ENCODE data around the gene SLC6A4.

Gene SLC6A4

DNA sequence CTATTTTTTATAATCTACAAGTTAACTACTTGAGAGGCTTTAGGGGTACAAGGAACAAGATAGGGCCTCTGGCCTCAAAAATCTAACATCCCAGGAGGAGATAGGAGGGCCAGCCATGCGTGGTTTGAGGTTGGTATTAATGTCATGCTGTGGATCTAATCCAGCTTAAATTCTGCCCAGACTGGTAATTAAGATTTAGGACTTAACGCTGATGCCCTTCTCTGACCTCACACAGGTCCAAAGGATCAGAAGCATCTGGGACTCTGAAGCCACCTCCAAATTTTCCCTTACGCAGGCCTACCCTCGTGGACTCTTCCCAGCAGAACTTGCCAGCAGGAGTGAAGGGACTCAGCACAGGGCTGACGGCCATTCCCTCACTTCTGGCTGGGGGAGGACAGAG lies 15.1 kb downstream of the SLC6A4 start:
- TF ChIP-seq, protein P1, sequence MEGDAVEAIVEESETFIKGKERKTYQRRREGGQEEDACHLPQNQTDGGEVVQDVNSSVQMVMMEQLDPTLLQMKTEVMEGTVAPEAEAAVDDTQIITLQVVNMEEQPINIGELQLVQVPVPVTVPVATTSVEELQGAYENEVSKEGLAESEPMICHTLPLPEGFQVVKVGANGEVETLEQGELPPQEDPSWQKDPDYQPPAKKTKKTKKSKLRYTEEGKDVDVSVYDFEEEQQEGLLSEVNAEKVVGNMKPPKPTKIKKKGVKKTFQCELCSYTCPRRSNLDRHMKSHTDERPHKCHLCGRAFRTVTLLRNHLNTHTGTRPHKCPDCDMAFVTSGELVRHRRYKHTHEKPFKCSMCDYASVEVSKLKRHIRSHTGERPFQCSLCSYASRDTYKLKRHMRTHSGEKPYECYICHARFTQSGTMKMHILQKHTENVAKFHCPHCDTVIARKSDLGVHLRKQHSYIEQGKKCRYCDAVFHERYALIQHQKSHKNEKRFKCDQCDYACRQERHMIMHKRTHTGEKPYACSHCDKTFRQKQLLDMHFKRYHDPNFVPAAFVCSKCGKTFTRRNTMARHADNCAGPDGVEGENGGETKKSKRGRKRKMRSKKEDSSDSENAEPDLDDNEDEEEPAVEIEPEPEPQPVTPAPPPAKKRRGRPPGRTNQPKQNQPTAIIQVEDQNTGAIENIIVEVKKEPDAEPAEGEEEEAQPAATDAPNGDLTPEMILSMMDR (IDR thresholded peaks at IDR 0.05; ENCODE audit: low read depth, low read length), result no peak
- no peak for TF ChIP-seq POLR2A (IDR thresholded peaks at IDR 0.05; ENCODE audit: extremely low read depth, insufficient read length)
- H3K4me3 ChIP-seq (ENCODE audit: low read depth, low read length), result no peak overlapping the region
- DNase-seq (ENCODE audit: low read depth), result no peak

DNA sequence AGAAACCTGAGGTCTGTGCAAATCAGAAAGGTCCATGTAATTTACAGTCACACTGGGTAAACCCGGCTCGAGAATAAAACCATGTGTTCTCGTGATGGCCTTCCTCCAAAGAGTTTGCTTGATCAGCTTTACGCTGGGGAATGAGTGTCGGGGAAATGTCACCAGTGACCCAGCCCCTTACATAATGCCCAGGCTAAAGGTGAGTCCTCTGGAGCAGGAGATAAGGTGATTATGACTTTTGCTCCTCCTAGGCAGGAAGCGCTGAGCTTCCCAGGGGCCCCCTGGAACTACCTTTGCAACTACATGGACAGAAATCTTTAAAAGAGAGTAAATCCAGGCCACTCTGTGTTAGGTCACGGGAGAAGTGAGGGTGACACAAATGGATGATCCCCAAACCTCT lies 15.7 kb downstream of the SLC6A4 start:
- TF ChIP-seq, protein P1 (IDR thresholded peaks at IDR 0.05; ENCODE audit: low read depth, low read length), result no peak
- TF ChIP-seq POLR2A (IDR thresholded peaks at IDR 0.05; ENCODE audit: extremely low read depth, insufficient read length) (no peak), MYC (IDR thresholded peaks at IDR 0.05; ENCODE audit: low read depth, low read length) (no peak)
- TF ChIP-seq, protein P2, sequence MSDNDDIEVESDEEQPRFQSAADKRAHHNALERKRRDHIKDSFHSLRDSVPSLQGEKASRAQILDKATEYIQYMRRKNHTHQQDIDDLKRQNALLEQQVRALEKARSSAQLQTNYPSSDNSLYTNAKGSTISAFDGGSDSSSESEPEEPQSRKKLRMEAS (IDR thresholded peaks at IDR 0.05; ENCODE audit: low read depth, low read length), result no peak
- no peak for DNase-seq (ENCODE audit: low read depth)
- no peak overlapping the region for H3K4me3 ChIP-seq (ENCODE audit: low read depth, low read length)

GRCh38 chr17:30219315-30219714 lies 16.2 kb downstream of the SLC6A4 start:
- DNase-seq (ENCODE audit: low read depth), result no peak
- TF ChIP-seq POLR2A (IDR thresholded peaks at IDR 0.05; ENCODE audit: extremely low read depth, insufficient read length), result no peak
- TF ChIP-seq, protein P1 (IDR thresholded peaks at IDR 0.05; ENCODE audit: low read depth, low read length), result no peak
- TF ChIP-seq, protein P2 (IDR thresholded peaks at IDR 0.05; ENCODE audit: low read depth, low read length), result no peak
- TF ChIP-seq MYC (IDR thresholded peaks at IDR 0.05; ENCODE audit: low read depth, low read length), result no peak
- no peak overlapping the region for H3K4me3 ChIP-seq (ENCODE audit: low read depth, low read length)

DNA sequence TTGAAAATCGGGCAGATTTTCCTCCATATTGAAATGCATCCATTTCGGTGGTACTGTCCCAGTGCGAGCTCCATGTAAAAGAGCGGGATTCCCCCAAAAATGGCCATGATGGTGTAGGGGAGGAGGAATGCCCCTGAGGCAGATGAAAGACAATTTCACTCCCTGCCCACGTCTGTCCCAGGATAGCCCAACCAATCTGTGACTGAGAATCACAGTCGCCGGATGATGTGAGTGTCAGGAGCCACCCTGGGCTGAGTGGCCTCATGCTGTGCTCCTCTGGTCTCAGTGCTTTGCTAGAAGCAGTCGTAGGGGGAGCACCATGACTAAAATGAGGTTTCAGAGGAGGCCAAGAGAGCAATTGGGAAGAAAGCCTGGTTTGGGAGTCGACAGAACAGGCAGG lies 16.7 kb downstream of the SLC6A4 start:
- no peak overlapping the region for H3K4me3 ChIP-seq (ENCODE audit: low read depth, low read length)
- TF ChIP-seq, protein P2 (IDR thresholded peaks at IDR 0.05; ENCODE audit: low read depth, low read length), result no peak
- TF ChIP-seq MYC (IDR thresholded peaks at IDR 0.05; ENCODE audit: low read depth, low read length), result no peak
- TF ChIP-seq, protein P1 (IDR thresholded peaks at IDR 0.05; ENCODE audit: low read depth, low read length), result no peak
- TF ChIP-seq POLR2A (IDR thresholded peaks at IDR 0.05; ENCODE audit: extremely low read depth, insufficient read length), result no peak
- DNase-seq (ENCODE audit: low read depth), result no peak

- TF ChIP-seq, protein P2 (IDR thresholded peaks at IDR 0.05; ENCODE audit: low read depth, low read length), result no peak
- TF ChIP-seq, protein P1 (IDR thresholded peaks at IDR 0.05; ENCODE audit: low read depth, low read length), result no peak
- TF ChIP-seq MYC (IDR thresholded peaks at IDR 0.05; ENCODE audit: low read depth, low read length), result no peak
- TF ChIP-seq POLR2A (IDR thresholded peaks at IDR 0.05; ENCODE audit: extremely low read depth, insufficient read length), result no peak
- no peak for DNase-seq (ENCODE audit: low read depth)
- no peak overlapping the region for H3K4me3 ChIP-seq (ENCODE audit: low read depth, low read length)
These were observed 17.7 kb downstream of the SLC6A4 start for GRCh38 chr17:30217746-30218245.

- H3K4me3 ChIP-seq (ENCODE audit: low read depth, low read length), result no peak overlapping the region
These were observed 18.4 kb downstream of the SLC6A4 start for GRCh38 chr17:30217054-30217453.

More at GRCh38 chr17:30217054-30217453, 18.4 kb downstream of the SLC6A4 start:
- TF ChIP-seq POLR2A (IDR thresholded peaks at IDR 0.05; ENCODE audit: extremely low read depth, insufficient read length), result no peak
- no peak for TF ChIP-seq MYC (IDR thresholded peaks at IDR 0.05; ENCODE audit: low read depth, low read length)
- TF ChIP-seq, protein P2 (IDR thresholded peaks at IDR 0.05; ENCODE audit: low read depth, low read length), result no peak
- TF ChIP-seq, protein P1 (IDR thresholded peaks at IDR 0.05; ENCODE audit: low read depth, low read length), result no peak
- DNase-seq (ENCODE audit: low read depth), result no peak
